A549 treated with dexamethasone at 1 μM for 4 hours (cell line): Measurements from ENCODE around the gene SLFN12. TPM values are rescaled to one million over a fixed set of nuclear protein-coding genes. Genes with fewer than 3 reads are reported as not detected.

Experiments used
- total RNA-seq: library from RNA; stranded (reverse); fragments of 200-300 nt; extraction: Qiagen RNA extraction; gene quantifications from 5 replicates; pipeline ENCODE4 v1.2.3, GENCODE V29; 2022

The SLFN12 gene
- total RNA-seq = 0.06 TPM in 1 of 5 replicates, not detected in the others

GRCh38 chr17:35432176-35433074 is at the start of gene SLFN12:
Gene SLFN12 (minus strand): TSS chr17:35432500. CDS start chr17:35423028, 9,472 bp downstream.

GRCh38 chr17:35448214-35448898 is 16.1 kb upstream of the SLFN12 start, which contains the start of gene SLFN13:
Gene SLFN13 (minus strand): TSS chr17:35448766. CDS start chr17:35445680, 3,086 bp downstream.

GRCh38 chr17:35373534-35373983 is 58.7 kb downstream of the SLFN12 start, which contains the start of gene SLFN11:
Gene SLFN11 (minus strand): TSS chr17:35373621. CDS start chr17:35363807, 9,814 bp downstream.

Other genes starting within 250 kb of the SLFN12 start
- not detected in 5 replicates for gene SLC35G3, start 238.1 kb downstream of the SLFN12 start, total RNA-seq
- gene SLFN5, start 189.4 kb downstream of the SLFN12 start, total RNA-seq = 2.2 to 4.4 TPM (median 3.0 TPM) in 5 replicates
- 4.0 to 6.8 TPM (median 5.9 TPM) in 5 replicates for gene SLFN11, start 58.9 kb downstream of the SLFN12 start, total RNA-seq
- gene SLFN13, start 16.3 kb upstream of the SLFN12 start, total RNA-seq = 2.5 to 4.3 TPM (median 3.7 TPM) in 5 replicates
- gene SLFN12L, start 105.2 kb upstream of the SLFN12 start, total RNA-seq = not detected in 5 replicates
- gene SLFN14, start 128.3 kb upstream of the SLFN12 start, total RNA-seq = not detected in 5 replicates
- 7.8 to 9.9 TPM (median 8.7 TPM) in 5 replicates for gene PEX12, start 146.1 kb upstream of the SLFN12 start, total RNA-seq
- gene AP2B1, start 154.8 kb upstream of the SLFN12 start, total RNA-seq = 128 to 168 TPM (median 154 TPM) in 5 replicates